Upper lobe of right lung (tissue), 1 donor: Measurements from ENCODE around the gene CIRBP. TPM values are rescaled to one million over a fixed set of nuclear protein-coding genes. Genes with fewer than 3 reads are reported as not detected.

ENCODE experiments used
- ATAC-seq: fragments of 200-7000 bp; cut with Tn5 transposase; one replicate; pipeline ENCODE4 v1.9.1; 2020; ENCODE audit warnings: mild to moderate bottlenecking, moderate library complexity
- DNase-seq: peaks from one replicate; pipeline ENCODE4 v3.0.0-alpha.2; 2020
- H3K27ac ChIP-seq: fragments of 200-600 bp; one replicate; pipeline ENCODE4 v1.8.0; 2022
- H3K27me3 ChIP-seq: fragments of 200-600 bp; one replicate; pipeline ENCODE4 v1.8.0; 2022; ENCODE audit warnings: mild to moderate bottlenecking
- H3K36me3 ChIP-seq: fragments of 200-600 bp; one replicate; pipeline ENCODE4 v1.8.0; 2022
- H3K4me1 ChIP-seq: fragments of 200-600 bp; one replicate; pipeline ENCODE4 v1.8.0; 2022
- H3K4me3 ChIP-seq: fragments of 200-600 bp; one replicate; pipeline ENCODE4 v1.8.0; 2022; ENCODE audit warnings: mild to moderate bottlenecking
- H3K9me3 ChIP-seq: fragments of 200-600 bp; one replicate; pipeline ENCODE4 v1.8.0; 2022
- CTCF ChIP-seq: fragments of 200-600 bp; IDR thresholded peaks from one replicate; pipeline ENCODE4 v1.8.0; 2022; ENCODE audit warnings: antibody characterized with exemption
- intact Hi-C: fragments of 100-400 bp; cut with DNase I; formaldehyde crosslinking; loops from one replicate; pipeline ENCODE4 v1.11.0; 2022
- total RNA-seq: library from RNA; stranded (reverse); fragmentation: NEBNext Ultra II Directional; extraction: Animal tissue kit (Norgen Biotek cat#: 25700); gene quantifications from one replicate; pipeline ENCODE4 v1.2.1, GENCODE V29; 2021
- donor health status: DM: no; HTN: yes; CAD: no; lungs with severe emphysema.

The CIRBP gene
- total RNA-seq, 1 donor from 2014 or later: 322 TPM

DNA sequence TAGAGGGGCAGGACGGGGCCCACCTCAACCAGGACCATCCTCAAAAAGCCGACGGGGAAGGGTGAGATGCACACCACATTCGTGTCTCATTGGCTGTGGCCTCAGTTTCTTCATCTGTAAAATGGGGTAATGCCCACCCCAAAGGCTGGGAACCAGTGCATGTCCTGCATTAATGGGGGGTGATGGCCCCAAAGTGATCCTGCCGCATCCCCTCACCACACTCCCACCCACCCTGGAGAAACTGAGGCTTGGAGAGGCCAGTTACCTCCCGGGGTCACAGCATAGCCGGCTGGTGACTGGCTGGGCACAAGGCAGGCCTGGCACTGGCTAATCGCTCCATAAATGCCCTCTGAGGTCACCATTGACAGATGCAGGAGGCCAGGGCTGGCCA, 21.4 kb upstream of the CIRBP start:
- Histone ChIP-seq H3K27me3 (no peaks in the 10 kb centered on the region), H3K36me3 (peaks cover 4% of the 10 kb centered on the region), H3K27ac (peak overlapping the region; percentile 98), H3K4me3 (peak overlapping the region; percentile 81), H3K4me1 (peaks cover 42% of the 10 kb centered on the region), H3K9me3 (no peaks in the 10 kb centered on the region)
- TF ChIP-seq CTCF: no peak
- ATAC-seq: no peak
- no peak for DNase-seq
- intact Hi-C loops: no loop called here

- TF ChIP-seq CTCF: peak; percentile 48
- H3K36me3 ChIP-seq: peaks cover 4% of the 10 kb centered on the region
- ATAC-seq (peak; percentile 30), DNase-seq (peak; percentile 95)
- H3K9me3 ChIP-seq: no peaks in the 10 kb centered on the region
- no peaks in the 10 kb centered on the region for H3K27me3 ChIP-seq
- peaks cover 37% of the 10 kb centered on the region for H3K4me1 ChIP-seq
- intact Hi-C loops: no loop called here
- H3K27ac ChIP-seq: peak within 1 kb of the TSS; percentile 98
- peak within 1 kb of the TSS; percentile 81 for H3K4me3 ChIP-seq
These were observed 20.9 kb upstream of the CIRBP start, which contains the start of gene MIDN for GRCh38 chr19:1248139-1248785. MIDN (plus strand) TSS chr19:1248583; CDS start chr19:1250297, 1,714 bp downstream.

DNA sequence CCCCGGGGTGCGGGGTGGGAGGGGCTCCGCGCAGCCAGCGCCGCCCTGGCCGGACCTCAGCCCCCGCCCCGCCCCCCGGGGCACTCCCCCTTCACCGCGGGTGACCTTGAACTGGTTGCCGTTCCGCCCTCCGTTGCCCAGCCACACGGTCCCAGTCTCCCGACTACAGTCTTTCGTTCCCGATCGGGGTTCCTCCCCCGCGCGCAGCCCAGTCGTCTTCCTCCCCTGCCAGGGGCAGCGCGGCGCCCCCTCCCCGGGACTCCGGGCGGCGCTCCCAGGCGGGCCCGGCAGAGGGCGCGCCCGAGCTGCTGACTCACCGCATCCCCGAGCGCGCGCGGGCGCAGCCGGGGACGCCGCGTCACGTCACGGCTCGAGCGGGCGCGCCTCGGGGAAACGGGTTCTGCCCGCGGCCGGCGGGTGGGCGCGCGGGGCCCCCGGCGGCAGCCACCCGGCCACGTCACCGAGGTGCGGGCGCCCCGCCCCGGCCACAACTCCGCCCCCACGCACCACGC, 20.3 kb upstream of the CIRBP start:
- peak; percentile 93 for DNase-seq
- Histone ChIP-seq H3K27me3 (no peaks in the 10 kb centered on the region), H3K36me3 (peaks cover 7% of the 10 kb centered on the region), H3K4me1 (peaks cover 36% of the 10 kb centered on the region), H3K4me3 (peak overlapping the region; percentile 81), H3K9me3 (no peaks in the 10 kb centered on the region), H3K27ac (peak overlapping the region; percentile 98)
- TF ChIP-seq CTCF: peak; percentile 68
- intact Hi-C loops: no loop called here
- ATAC-seq: peak; percentile 6

DNA sequence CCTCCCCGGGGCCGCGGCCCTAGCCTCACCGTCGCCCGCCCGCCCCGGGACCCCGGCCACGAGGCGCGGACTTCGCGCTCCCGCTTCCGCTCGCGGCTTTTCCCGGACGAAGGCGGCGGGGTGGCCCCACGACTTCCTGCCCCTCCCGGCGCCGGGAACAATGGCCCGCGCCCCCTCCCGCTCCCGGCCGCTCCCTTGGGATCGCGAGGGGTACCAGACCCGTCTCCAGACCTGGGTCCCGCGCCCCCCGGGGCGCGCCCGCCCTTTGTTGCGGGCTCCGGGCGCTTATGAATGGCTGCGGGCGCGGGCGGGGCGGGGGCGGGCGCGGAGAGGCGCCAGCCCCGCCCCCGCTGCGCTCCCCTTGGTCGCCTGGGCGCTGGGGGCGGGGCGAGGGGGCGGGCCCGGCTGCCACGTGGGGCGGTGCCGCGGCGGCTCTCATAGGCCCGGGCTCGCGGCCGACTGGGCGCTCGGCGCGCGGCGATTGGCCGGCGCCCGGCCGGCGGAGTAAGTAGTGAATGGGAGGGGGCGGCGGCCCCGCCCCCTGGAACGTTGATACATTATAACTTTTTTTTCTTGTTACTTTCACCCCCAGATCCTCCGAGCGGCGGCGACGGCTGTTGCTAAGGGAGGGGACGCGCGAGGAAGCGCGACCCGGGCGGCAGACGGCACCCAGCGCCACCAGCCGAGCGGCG, 19.7 kb upstream of the CIRBP start:
- intact Hi-C loops: no loop called here
- Histone ChIP-seq H3K27ac (peak overlapping the region; percentile 98), H3K4me1 (peaks cover 36% of the 10 kb centered on the region), H3K36me3 (peaks cover 13% of the 10 kb centered on the region), H3K4me3 (peak overlapping the region; percentile 81), H3K9me3 (no peaks in the 10 kb centered on the region), H3K27me3 (no peaks in the 10 kb centered on the region)
- DNase-seq: peak; percentile 97
- ATAC-seq: peak; percentile 50
- no peak for TF ChIP-seq CTCF

GRCh38 chr19:1249990-1250436, 19.1 kb upstream of the CIRBP start:
- Histone ChIP-seq H3K9me3 (no peaks in the 10 kb centered on the region), H3K27me3 (no peaks in the 10 kb centered on the region), H3K4me1 (peaks cover 36% of the 10 kb centered on the region), H3K36me3 (peaks cover 18% of the 10 kb centered on the region), H3K4me3 (peak overlapping the region; percentile 81), H3K27ac (peak overlapping the region; percentile 95)
- intact Hi-C loops: no loop called here
- DNase-seq (no peak), ATAC-seq (no peak)
- TF ChIP-seq CTCF: no peak
